ENCODE results near the gene GET4. TPM values are rescaled to one million over a fixed set of nuclear protein-coding genes. Genes with fewer than 3 reads are reported as not detected.

GET4 gene
- total RNA-seq, 1 experiment from 2014 or later = 120 TPM

DNA sequence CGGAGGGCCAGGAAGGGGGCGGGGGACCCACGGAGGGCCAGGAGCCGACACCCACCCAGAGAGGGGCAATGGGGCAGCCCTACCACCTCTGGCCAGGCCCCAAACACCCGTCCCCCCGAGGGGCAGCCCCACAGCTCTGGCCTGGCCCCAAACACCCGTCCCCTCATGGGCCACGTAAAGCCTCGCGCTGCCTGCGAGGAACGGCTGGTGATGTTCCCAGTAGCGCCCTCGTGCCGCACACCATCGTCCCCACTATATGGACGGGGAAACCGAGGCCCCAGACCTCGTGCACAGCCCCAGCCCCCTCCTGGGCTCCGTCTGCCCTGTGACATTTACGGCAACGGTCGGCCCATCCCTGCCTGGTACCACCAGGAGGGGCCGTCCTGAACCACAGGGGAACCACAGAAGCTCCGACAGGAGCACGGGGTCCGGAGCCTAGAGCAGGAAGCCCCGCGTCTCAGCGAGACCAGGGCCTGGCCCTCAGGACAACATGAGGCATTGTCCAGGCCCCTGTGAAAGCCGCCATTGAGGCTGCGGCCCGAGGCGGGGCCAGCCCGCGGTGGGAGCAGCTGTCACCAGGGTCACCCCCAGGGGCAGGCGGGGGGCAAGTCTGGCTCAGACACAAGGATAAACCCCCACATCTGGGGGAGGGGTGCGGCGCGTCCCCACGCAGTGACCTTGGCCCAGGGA, 35.6 kb downstream of the GET4 start:
- H3F3A ChIP-seq (ENCODE audit: insufficient read depth, low read depth) = peaks cover 22% of the 10 kb centered on the region
- no peak overlapping the region for H3K4me2 ChIP-seq
- H3K4me3 ChIP-seq = no peak overlapping the region
- peaks cover 12% of the 10 kb centered on the region for H3K4me1 ChIP-seq (replicated peaks; ENCODE audit: insufficient read depth)
- ChIA-PET POLR2A (ENCODE audit: unreplicated experiment) (no interaction called here), CTCF (interaction anchor here (0.5 kb wide), 1 partner anchor 94 kb away, joined by 3 read pairs; no protein-coding TSS in a partner anchor)
- no peak for TF ChIP-seq EZH2 (IDR thresholded peaks at IDR 0.05; ENCODE audit: low read depth)
- TF ChIP-seq, protein P1, sequence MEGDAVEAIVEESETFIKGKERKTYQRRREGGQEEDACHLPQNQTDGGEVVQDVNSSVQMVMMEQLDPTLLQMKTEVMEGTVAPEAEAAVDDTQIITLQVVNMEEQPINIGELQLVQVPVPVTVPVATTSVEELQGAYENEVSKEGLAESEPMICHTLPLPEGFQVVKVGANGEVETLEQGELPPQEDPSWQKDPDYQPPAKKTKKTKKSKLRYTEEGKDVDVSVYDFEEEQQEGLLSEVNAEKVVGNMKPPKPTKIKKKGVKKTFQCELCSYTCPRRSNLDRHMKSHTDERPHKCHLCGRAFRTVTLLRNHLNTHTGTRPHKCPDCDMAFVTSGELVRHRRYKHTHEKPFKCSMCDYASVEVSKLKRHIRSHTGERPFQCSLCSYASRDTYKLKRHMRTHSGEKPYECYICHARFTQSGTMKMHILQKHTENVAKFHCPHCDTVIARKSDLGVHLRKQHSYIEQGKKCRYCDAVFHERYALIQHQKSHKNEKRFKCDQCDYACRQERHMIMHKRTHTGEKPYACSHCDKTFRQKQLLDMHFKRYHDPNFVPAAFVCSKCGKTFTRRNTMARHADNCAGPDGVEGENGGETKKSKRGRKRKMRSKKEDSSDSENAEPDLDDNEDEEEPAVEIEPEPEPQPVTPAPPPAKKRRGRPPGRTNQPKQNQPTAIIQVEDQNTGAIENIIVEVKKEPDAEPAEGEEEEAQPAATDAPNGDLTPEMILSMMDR (conservative IDR thresholded peaks at IDR 0.05) = no peak
- no peaks in the 10 kb centered on the region for H3K79me2 ChIP-seq (ENCODE audit: low read depth)
- H3K27ac ChIP-seq = no peak overlapping the region
- no peak overlapping the region for H2AFZ ChIP-seq
- no peaks in the 10 kb centered on the region for H3K27me3 ChIP-seq (ENCODE audit: insufficient read depth, low read depth)
- no peaks in the 10 kb centered on the region for H3K9me3 ChIP-seq (ENCODE audit: insufficient read depth, low read depth)
- no peak for DNase-seq
- no peaks in the 10 kb centered on the region for H4K20me1 ChIP-seq (ENCODE audit: insufficient read depth)
- BruUV-seq (replicated peaks) = no TSS peak
- no peaks in the 10 kb centered on the region for H3K36me3 ChIP-seq (ENCODE audit: low read depth)
- intact Hi-C loops (cut with micrococcal nuclease; ENCODE audit: unreplicated experiment) = no loop called here
- H3K9me2 ChIP-seq (ENCODE audit: insufficient read depth) = no peaks in the 10 kb centered on the region

DNA sequence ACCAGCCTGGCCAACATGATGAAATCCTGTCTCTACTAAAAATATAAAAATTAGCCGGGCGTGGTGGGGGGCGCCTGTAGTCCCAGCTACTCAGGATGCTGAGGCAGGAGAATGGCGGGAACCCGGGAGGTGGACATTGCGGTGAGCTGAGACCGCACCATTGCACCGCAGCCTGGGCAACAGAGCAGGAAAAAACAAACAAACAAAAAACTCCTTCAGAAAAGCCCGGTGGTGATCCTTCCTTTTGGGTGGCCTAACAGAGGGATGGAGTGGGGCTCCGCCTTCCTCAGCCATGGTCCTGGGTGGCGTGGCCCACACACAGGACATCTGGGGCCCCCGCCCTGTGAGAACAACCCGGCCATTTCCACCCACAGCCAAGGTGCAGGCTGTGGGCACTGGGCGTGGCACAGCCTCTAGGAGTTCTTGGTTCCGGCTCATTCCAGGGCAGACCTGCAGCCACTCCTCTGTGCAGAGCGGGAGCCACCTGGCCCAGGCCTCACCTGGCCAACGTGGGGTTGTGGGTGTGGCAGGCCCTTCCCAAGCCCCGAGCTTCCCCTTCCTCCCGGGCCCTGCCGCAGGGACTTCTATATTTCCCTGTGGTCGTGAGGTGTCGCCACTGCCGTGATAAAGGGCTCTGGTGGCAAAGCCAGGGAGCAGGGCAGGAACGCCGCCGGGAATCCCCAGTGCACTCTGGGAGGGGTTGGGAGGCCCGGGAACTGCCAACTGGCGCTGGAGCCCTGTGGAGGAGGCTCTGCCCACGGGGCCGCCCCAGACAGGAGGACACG, 37.6 kb downstream of the GET4 start:
- H3K9me2 ChIP-seq (ENCODE audit: insufficient read depth) = no peaks in the 10 kb centered on the region
- H3K4me3 ChIP-seq = no peak overlapping the region
- no peaks in the 10 kb centered on the region for H3K79me2 ChIP-seq (ENCODE audit: low read depth)
- H3F3A ChIP-seq (ENCODE audit: insufficient read depth, low read depth) = peaks cover 15% of the 10 kb centered on the region
- TSS peak; percentile 43 for BruUV-seq (replicated peaks)
- H3K4me1 ChIP-seq (replicated peaks; ENCODE audit: insufficient read depth) = peaks cover 12% of the 10 kb centered on the region
- intact Hi-C loops (cut with micrococcal nuclease; ENCODE audit: unreplicated experiment) = loop anchor here (1.0 kb wide), 4 partner anchors 35 to 79 kb away; partner anchors contain the start of gene COX19
- no peaks in the 10 kb centered on the region for H3K36me3 ChIP-seq (ENCODE audit: low read depth)
- no peak overlapping the region for H3K27ac ChIP-seq
- peak; percentile 65 to 98 for DNase-seq
- ChIA-PET CTCF (interaction anchor here (0.6 to 1.0 kb wide), 3 partner anchors 46 to 262 kb away, joined by 3 to 8 read pairs (median 3); no protein-coding TSS in a partner anchor), POLR2A (ENCODE audit: unreplicated experiment) (interaction anchor here (0.6 kb wide), 2 partner anchors 83 to 225 kb away, joined by 6 to 11 read pairs; no protein-coding TSS in a partner anchor)
- no peaks in the 10 kb centered on the region for H3K9me3 ChIP-seq (ENCODE audit: insufficient read depth, low read depth)
- H4K20me1 ChIP-seq (ENCODE audit: insufficient read depth) = no peaks in the 10 kb centered on the region
- peak overlapping the region; percentile 33; the same call in 1 of the 2 replicates for H3K4me2 ChIP-seq
- TF ChIP-seq EZH2 (IDR thresholded peaks at IDR 0.05; ENCODE audit: low read depth) = no peak
- TF ChIP-seq, protein P1 (conservative IDR thresholded peaks at IDR 0.05) = no peak; the same call in 1 of the 2 replicates
- H3K27me3 ChIP-seq (ENCODE audit: insufficient read depth, low read depth) = no peaks in the 10 kb centered on the region
- no peak overlapping the region for H2AFZ ChIP-seq

DNA sequence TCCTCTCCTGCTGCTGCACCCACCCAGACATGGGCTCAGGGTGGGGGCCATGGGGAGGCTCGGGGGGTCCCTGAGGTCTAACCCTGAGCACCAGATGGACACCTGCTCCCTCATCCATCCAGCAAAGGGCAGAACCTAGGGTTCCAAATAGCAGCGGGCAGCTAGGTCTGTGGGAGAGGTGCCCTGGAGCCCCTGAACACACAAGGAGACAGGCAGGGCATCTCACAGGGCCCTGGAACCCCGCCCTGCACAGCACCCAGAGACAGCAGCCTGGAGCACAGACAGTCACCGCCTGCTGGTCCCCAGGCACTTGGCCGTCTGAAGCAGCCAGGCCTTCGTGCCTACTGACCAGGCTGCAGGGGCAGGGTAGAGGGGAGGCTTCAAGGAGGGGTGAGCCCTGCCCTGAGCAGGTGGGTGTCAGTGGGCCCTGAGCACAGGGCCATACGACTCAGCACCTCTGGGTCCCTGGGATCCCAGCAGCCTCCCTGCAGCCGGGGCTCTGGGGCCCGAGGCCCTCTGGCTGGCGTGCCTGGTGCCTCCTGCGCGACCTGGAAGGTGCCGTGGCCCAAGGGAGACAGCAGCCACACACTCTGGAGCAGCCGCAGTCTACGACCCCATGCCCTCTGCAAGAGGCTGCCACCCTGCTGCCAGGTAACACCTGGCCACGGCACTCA, 38.3 kb downstream of the GET4 start:
- CTCF ChIA-PET = interaction anchor here (1.0 kb wide), 1 partner anchor 261 kb away, joined by 3 read pairs; no protein-coding TSS in a partner anchor
- POLR2A ChIA-PET (ENCODE audit: unreplicated experiment) = interaction anchor here (0.6 kb wide), 1 partner anchor 224 kb away, joined by 6 read pairs; no protein-coding TSS in a partner anchor
- Histone ChIP-seq H2AFZ (no peak overlapping the region), H3K4me1 (replicated peaks; ENCODE audit: insufficient read depth) (peaks cover 12% of the 10 kb centered on the region), H4K20me1 (ENCODE audit: insufficient read depth) (no peaks in the 10 kb centered on the region), H3K9me2 (ENCODE audit: insufficient read depth) (no peaks in the 10 kb centered on the region), H3K36me3 (ENCODE audit: low read depth) (no peaks in the 10 kb centered on the region), H3K9me3 (ENCODE audit: insufficient read depth, low read depth) (no peaks in the 10 kb centered on the region), H3K27me3 (ENCODE audit: insufficient read depth, low read depth) (no peaks in the 10 kb centered on the region), H3K27ac (no peak overlapping the region), H3K4me3 (no peak overlapping the region), H3F3A (ENCODE audit: insufficient read depth, low read depth) (peaks cover 15% of the 10 kb centered on the region), H3K79me2 (ENCODE audit: low read depth) (no peaks in the 10 kb centered on the region), H3K4me2 (peak overlapping the region; percentile 33; the same call in 1 of the 2 replicates)
- peak in 1 of 2 experiments; percentile 54 for DNase-seq
- intact Hi-C loops (cut with micrococcal nuclease; ENCODE audit: unreplicated experiment) = loop anchor here (1.0 kb wide), 4 partner anchors 35 to 79 kb away; partner anchors contain the start of gene COX19
- TF ChIP-seq, protein P1 (conservative IDR thresholded peaks at IDR 0.05) = no peak
- TF ChIP-seq EZH2 (IDR thresholded peaks at IDR 0.05; ENCODE audit: low read depth) = no peak
- BruUV-seq (replicated peaks) = no TSS peak
